Measurements from ENCODE around the gene PYGB.

Gene PYGB

GRCh38 chr20:25247956-25248785 is at the start of gene PYGB:
Gene PYGB (plus strand): TSS chr20:25248085. CDS start chr20:25248179, 94 bp downstream.
- DNase-seq = peak; percentile 90 to 94 (median 90)

GRCh38 chr20:25198663-25199383 is 49.1 kb upstream of the PYGB start:
- DNase-seq = no peak

GRCh38 chr20:25199473-25200260 is 48.2 kb upstream of the PYGB start:
- DNase-seq = no peak

GRCh38 chr20:25203089-25203488 is 44.8 kb upstream of the PYGB start:
- DNase-seq = no peak

GRCh38 chr20:25203871-25204320 is 44.0 kb upstream of the PYGB start:
- DNase-seq = peak; percentile 39 to 79 (median 70)

- peak; percentile 63 to 70 (median 67) for DNase-seq
These were observed 43.2 kb upstream of the PYGB start for GRCh38 chr20:25204550-25205276.

GRCh38 chr20:25205277-25206062 is 42.4 kb upstream of the PYGB start:
- DNase-seq = no peak

GRCh38 chr20:25206063-25206403 is 41.9 kb upstream of the PYGB start:
- no peak for DNase-seq

- no peak for DNase-seq
These were observed 41.3 kb upstream of the PYGB start for GRCh38 chr20:25206548-25206947.

GRCh38 chr20:25207149-25207959 is 40.5 kb upstream of the PYGB start:
- DNase-seq = no peak

- no peak for DNase-seq
These were observed 39.8 kb upstream of the PYGB start for GRCh38 chr20:25207960-25208534.

GRCh38 chr20:25209400-25209799 is 38.5 kb upstream of the PYGB start:
- no peak for DNase-seq

- no peak for DNase-seq
These were observed 38.0 kb upstream of the PYGB start for GRCh38 chr20:25209911-25210310.

- DNase-seq = no peak
These were observed 36.6 kb upstream of the PYGB start for GRCh38 chr20:25211273-25211672.

GRCh38 chr20:25212242-25212641 is 35.6 kb upstream of the PYGB start:
- no peak for DNase-seq

- no peak for DNase-seq
These were observed 34.1 kb upstream of the PYGB start for GRCh38 chr20:25213566-25214425.

GRCh38 chr20:25214426-25214790 is 33.5 kb upstream of the PYGB start:
- DNase-seq = no peak

GRCh38 chr20:25214819-25215218 is 33.1 kb upstream of the PYGB start:
- DNase-seq = no peak

GRCh38 chr20:25215521-25215920 is 32.4 kb upstream of the PYGB start:
- no peak for DNase-seq

Measured in suppressor macrophage treated with lipopolysaccharide for 1 hour (primary cell).